ENCODE data around the gene DTD2. TPM values are rescaled to one million over a fixed set of nuclear protein-coding genes. Genes with fewer than 3 reads are reported as not detected.

DTD2 gene
- total and polyA plus RNA-seq, 2 of the 4 experiments (the other 2 are of a cell fraction) = 16.9 to 24.9 TPM

- H2AK9ac ChIP-seq (replicated peaks; ENCODE audit: low read depth, low read length, poor library complexity) = no peak overlapping the region
- H3K14ac ChIP-seq (replicated peaks; ENCODE audit: low read depth, low read length) = no peak overlapping the region
- no peak overlapping the region for H4K8ac ChIP-seq (ENCODE audit: low read depth in 2 of 2, low read length in 2 of 2)
- H3K4me2 ChIP-seq (ENCODE audit: low read depth, low read length) = no peak overlapping the region
- in situ Hi-C loops (cut with MboI; ENCODE audit: low sequenced_read_pairs) (no loop called here), intact Hi-C loops (cut with micrococcal nuclease) (no loop called here), dilution Hi-C loops (cut with HindIII; ENCODE audit: low sequenced_read_pairs, unreplicated experiment) (no loop called here)
- DNase-seq (no peak), ATAC-seq (ENCODE audit: low read depth) (no peak)
- no peaks in the 10 kb centered on the region for H3K4me1 ChIP-seq (ENCODE audit: control insufficient read depth, insufficient read depth, low read length)
- H2AFZ ChIP-seq (replicated peaks; ENCODE audit: low read length, poor library complexity) = no peak overlapping the region
- H3K4ac ChIP-seq (ENCODE audit: low read depth, low read length) = no peak overlapping the region
- CTCF ChIA-PET = no interaction called here
- TF ChIP-seq CEBPB (IDR thresholded peaks at IDR 0.05; ENCODE audit: low read depth, low read length) = no peak
- no peak for TF ChIP-seq USF2 (IDR thresholded peaks at IDR 0.05; ENCODE audit: low read depth, low read length)
- TF ChIP-seq POLR2A (IDR thresholded peaks at IDR 0.05; ENCODE audit: low read depth, low read length) = no peak
- TF ChIP-seq SMC3 (IDR thresholded peaks at IDR 0.05; ENCODE audit: low read depth, low read length) = no peak
- TF ChIP-seq ELK1 (IDR thresholded peaks at IDR 0.05; ENCODE audit: borderline replicate concordance, low read depth, low read length) = no peak
- TF ChIP-seq CHD1 (IDR thresholded peaks at IDR 0.05; ENCODE audit: low read depth, low read length) = no peak
- no peak for TF ChIP-seq RAD21 (IDR thresholded peaks at IDR 0.05; ENCODE audit: low read length)
- TF ChIP-seq BHLHE40 (IDR thresholded peaks at IDR 0.05; ENCODE audit: low read depth, low read length) = no peak
- no peak for TF ChIP-seq FOS (IDR thresholded peaks at IDR 0.05; ENCODE audit: low read depth, low read length)
- no peak for TF ChIP-seq NFE2L2 (IDR thresholded peaks at IDR 0.05; ENCODE audit: low read depth, low read length)
- TF ChIP-seq, protein P1, sequence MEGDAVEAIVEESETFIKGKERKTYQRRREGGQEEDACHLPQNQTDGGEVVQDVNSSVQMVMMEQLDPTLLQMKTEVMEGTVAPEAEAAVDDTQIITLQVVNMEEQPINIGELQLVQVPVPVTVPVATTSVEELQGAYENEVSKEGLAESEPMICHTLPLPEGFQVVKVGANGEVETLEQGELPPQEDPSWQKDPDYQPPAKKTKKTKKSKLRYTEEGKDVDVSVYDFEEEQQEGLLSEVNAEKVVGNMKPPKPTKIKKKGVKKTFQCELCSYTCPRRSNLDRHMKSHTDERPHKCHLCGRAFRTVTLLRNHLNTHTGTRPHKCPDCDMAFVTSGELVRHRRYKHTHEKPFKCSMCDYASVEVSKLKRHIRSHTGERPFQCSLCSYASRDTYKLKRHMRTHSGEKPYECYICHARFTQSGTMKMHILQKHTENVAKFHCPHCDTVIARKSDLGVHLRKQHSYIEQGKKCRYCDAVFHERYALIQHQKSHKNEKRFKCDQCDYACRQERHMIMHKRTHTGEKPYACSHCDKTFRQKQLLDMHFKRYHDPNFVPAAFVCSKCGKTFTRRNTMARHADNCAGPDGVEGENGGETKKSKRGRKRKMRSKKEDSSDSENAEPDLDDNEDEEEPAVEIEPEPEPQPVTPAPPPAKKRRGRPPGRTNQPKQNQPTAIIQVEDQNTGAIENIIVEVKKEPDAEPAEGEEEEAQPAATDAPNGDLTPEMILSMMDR (conservative IDR thresholded peaks at IDR 0.05; ENCODE audit: low read depth, low read length) = no peak
- no peak for TF ChIP-seq RFX5 (IDR thresholded peaks at IDR 0.05; ENCODE audit: low read depth, low read length)
- TF ChIP-seq MXI1 (IDR thresholded peaks at IDR 0.05; ENCODE audit: borderline replicate concordance, low read depth, low read length) = no peak
- TF ChIP-seq RCOR1 (IDR thresholded peaks at IDR 0.05; ENCODE audit: insufficient replicate concordance, low read length) = no peak
- TF ChIP-seq MAFK (IDR thresholded peaks at IDR 0.05; ENCODE audit: low read depth, low read length) = no peak
- no peak for TF ChIP-seq MAZ (IDR thresholded peaks at IDR 0.05; ENCODE audit: borderline replicate concordance, low read depth, low read length)
- H3K27ac ChIP-seq (ENCODE audit: insufficient read depth, low read length) = no peak overlapping the region
- no peak overlapping the region for H2BK5ac ChIP-seq (ENCODE audit: low read depth, low read length, poor library complexity, severe bottlenecking)
- no peaks in the 10 kb centered on the region for H4K20me1 ChIP-seq (ENCODE audit: insufficient read depth, low read length)
- H3K36me3 ChIP-seq (ENCODE audit: control insufficient read depth, insufficient read depth, low read length) = no peaks in the 10 kb centered on the region
- no peak overlapping the region for H3K4me3 ChIP-seq (ENCODE audit: insufficient read depth, low read depth, low read length)
- POLR2A ChIA-PET (ENCODE audit: unreplicated experiment) = no interaction called here
- H2AK5ac ChIP-seq (ENCODE audit: low read depth, low read length) = no peak overlapping the region
- H4K91ac ChIP-seq (ENCODE audit: insufficient read depth, low read depth, low read length) = no peak overlapping the region
- no peak overlapping the region for H2BK20ac ChIP-seq (ENCODE audit: low read depth, low read length)
- no peak overlapping the region for H4K5ac ChIP-seq (ENCODE audit: low read depth, low read length)
- H2BK120ac ChIP-seq (ENCODE audit: low read depth, low read length) = no peak overlapping the region
- H3K9ac ChIP-seq (ENCODE audit: low read depth, low read length) = no peak overlapping the region
- no TSS peak for BruUV-seq (replicated peaks)
- no peaks in the 10 kb centered on the region for H3K79me1 ChIP-seq (ENCODE audit: low read depth in 1 of 2, low read length in 2 of 2)
- no peaks in the 10 kb centered on the region for H3K9me3 ChIP-seq (ENCODE audit: control insufficient read depth, insufficient read depth, low read length)
- no peak overlapping the region for H3K18ac ChIP-seq (ENCODE audit: low read depth, low read length)
- no peak overlapping the region for H3K23ac ChIP-seq (ENCODE audit: low read depth, low read length)
- H2BK15ac ChIP-seq (ENCODE audit: low read depth, low read length) = no peak overlapping the region
- no peak overlapping the region for H3K56ac ChIP-seq (ENCODE audit: extremely low read depth, insufficient read depth, low read length)
- H3K9me1 ChIP-seq (ENCODE audit: insufficient read depth, low read length) = no peaks in the 10 kb centered on the region
- H3K27me3 ChIP-seq (ENCODE audit: control insufficient read depth, insufficient read depth, low read length) = peaks cover 4% of the 10 kb centered on the region
Measured at GRCh38 chr14:31489691-31490090, 32.4 kb upstream of the DTD2 start.
